Activated naive CD8-positive, alpha-beta T cell treated with anti-CD3 and anti-CD28 coated beads, Interleukin-2, amount 10 ng/mL, durations not matched to agents 7 days and 5 days (primary cell): ENCODE results near the gene ATP1A3. TPM values are rescaled to one million over a fixed set of nuclear protein-coding genes. Genes with fewer than 3 reads are reported as not detected.

Source experiments
- ATAC-seq: fragments of 150-1000 bp; cut with Tn5 transposase; one replicate; pipeline ENCODE4 v1.10.0; 2021; ENCODE audit warnings: low read depth, moderate library complexity
- POLR2A ChIA-PET: fragments of 350-600 bp; sonication (Branson Sonifier 250); formaldehyde crosslinking; loops from one replicate; lab custom pipeline; 2021; ENCODE audit warnings: antibody characterized with exemption; lab: Charles Lee
- DNase-seq: peaks from one replicate; pipeline ENCODE4 v3.0.0; 2021
- H3K27ac Mint-ChIP-seq: one replicate; pipeline ENCODE4 v1.8.0; 2022; ENCODE audit warnings: mild to moderate bottlenecking, mixed read lengths
- H3K27me3 Mint-ChIP-seq: one replicate; pipeline ENCODE4 v1.8.0; 2022; ENCODE audit warnings: mild to moderate bottlenecking, moderate library complexity, mixed read lengths
- H3K36me3 Mint-ChIP-seq: one replicate; pipeline ENCODE4 v1.8.0; 2021; ENCODE audit warnings: mild to moderate bottlenecking, mixed read lengths
- H3K4me1 Mint-ChIP-seq: one replicate; pipeline ENCODE4 v1.8.0; 2021; ENCODE audit warnings: mixed read lengths
- H3K4me3 Mint-ChIP-seq: one replicate; pipeline ENCODE4 v1.8.0; 2022; ENCODE audit warnings: mild to moderate bottlenecking, moderate library complexity, mixed read lengths
- H3K9me3 Mint-ChIP-seq: one replicate; pipeline ENCODE4 v1.8.0; 2021; ENCODE audit warnings: mixed read lengths
- total RNA-seq, 2 experiments: library from RNA; stranded (reverse); gene quantifications; one replicate each; pipeline ENCODE4 v1.2.3, GENCODE V29; 2021

The ATP1A3 gene
- total RNA-seq, 2 experiments from 2014 or later: 4.5 to 7.1 TPM

DNA sequence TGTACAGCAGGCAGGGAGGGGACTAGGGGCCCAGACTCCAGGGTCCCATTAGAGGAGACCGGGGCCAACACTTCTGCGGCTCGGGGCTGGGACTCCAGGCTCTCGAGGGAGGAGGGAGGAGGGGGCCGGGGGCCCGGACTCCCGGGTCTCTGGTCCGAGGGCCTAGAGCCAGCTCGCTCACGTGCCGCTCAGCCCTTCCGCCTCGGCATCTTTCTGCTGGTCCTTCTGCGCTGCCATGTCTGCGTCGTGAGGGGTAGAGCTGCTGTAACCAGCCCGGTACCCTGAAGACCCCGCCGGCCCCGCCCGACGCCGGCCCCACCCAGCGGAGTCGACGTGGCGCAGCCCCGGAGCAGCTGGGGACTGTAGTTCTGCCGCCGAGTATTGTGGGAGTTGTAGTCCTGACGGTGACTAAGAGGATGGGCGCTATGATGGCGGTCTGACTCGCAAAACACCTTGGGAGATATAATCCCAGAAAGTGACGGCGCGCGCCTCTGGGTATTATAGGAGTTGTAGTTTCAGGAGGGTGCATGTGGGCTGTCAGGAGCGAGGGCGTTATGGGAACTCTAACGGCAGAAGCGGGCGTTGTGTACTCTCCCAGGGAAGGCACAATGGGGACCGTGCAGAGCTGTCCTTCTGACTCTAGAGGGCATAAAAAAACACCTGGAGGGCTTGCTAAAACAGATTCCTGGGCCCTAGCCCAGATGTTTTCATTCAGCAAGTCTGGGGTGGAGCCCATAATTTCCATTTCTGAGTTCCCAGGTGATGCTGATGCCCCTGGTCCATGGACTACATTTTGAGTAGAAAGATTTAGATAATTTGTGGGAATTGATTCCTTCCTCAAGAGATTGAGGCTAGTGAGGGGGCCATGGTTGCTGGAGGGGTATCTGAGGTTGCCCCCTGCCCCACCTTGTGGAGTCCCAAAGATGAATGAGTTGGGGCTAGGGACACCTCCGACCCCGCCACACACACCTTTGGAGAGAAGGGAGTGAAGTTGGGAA lies 34.7 kb downstream of the ATP1A3 start, which contains the start of gene RABAC1:
Gene RABAC1 (minus strand): TSS at position 266 of the 998 bp plus-strand sequence. CDS start 29 bp downstream, at position 237.
- DNase-seq: peak; percentile 85
- peak within 1 kb of the TSS; percentile 99 for H3K4me3 Mint-ChIP-seq
- H3K4me1 Mint-ChIP-seq: peaks cover 15% of the 10 kb centered on the region
- POLR2A ChIA-PET: interaction anchor here (1.1 to 4.0 kb wide), 8 partner anchors 14 to 322 kb away, joined by 3 to 25 read pairs (median 6); partner anchors contain the start of genes ERFL and RPS19
- no peaks in the 10 kb centered on the region for H3K27me3 Mint-ChIP-seq
- H3K27ac Mint-ChIP-seq: peak within 1 kb of the TSS; percentile 96
- H3K36me3 Mint-ChIP-seq: no peaks in the 10 kb centered on the region
- H3K9me3 Mint-ChIP-seq: no peaks in the 10 kb centered on the region
- peak; percentile 90 for ATAC-seq

DNA sequence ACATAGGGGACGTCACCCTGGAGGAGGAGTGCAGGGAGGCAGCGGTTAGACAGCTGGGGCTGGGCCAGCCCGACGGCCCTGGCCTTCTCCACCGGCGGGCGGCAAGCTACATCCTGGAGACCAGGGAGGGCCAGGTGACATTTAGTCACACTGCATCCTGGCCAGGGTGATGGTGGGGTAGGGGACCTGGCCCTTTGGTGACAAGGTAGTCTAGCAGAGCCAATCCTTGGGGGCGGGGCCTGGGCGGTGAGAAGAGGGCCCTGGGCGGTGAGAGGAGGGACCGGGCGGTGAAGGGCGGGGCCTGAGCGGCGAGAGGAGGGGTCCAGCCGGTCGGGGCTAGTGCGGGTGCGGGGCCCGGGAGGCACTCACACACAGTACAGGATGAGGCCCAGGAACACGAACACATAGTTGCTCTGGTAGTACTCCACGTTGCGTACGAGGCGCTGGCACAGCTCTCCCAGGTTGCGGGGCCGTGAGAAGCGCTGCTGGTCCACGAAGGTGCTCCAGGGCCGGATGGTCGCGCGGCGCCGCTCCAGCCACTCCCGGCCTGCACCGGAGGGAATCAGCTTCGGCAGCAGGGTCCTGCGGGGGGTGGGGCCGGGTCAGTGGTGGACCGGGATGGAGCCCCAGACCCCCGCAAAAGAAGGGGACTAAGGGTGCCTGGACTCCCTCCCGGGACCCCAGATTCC lies 35.5 kb downstream of the ATP1A3 start:
- H3K27me3 Mint-ChIP-seq: no peaks in the 10 kb centered on the region
- peak overlapping the region; percentile 64 for H3K27ac Mint-ChIP-seq
- no peaks in the 10 kb centered on the region for H3K36me3 Mint-ChIP-seq
- peak; percentile 89 for DNase-seq
- peak overlapping the region; percentile 99 for H3K4me3 Mint-ChIP-seq
- no peaks in the 10 kb centered on the region for H3K9me3 Mint-ChIP-seq
- ATAC-seq: peak; percentile 55
- H3K4me1 Mint-ChIP-seq: peaks cover 15% of the 10 kb centered on the region
- POLR2A ChIA-PET: interaction anchor here (1.1 to 4.0 kb wide), 10 partner anchors 13 to 323 kb away, joined by 3 to 25 read pairs (median 5); partner anchors contain the start of genes CD79A, ERFL and RPS19

DNA sequence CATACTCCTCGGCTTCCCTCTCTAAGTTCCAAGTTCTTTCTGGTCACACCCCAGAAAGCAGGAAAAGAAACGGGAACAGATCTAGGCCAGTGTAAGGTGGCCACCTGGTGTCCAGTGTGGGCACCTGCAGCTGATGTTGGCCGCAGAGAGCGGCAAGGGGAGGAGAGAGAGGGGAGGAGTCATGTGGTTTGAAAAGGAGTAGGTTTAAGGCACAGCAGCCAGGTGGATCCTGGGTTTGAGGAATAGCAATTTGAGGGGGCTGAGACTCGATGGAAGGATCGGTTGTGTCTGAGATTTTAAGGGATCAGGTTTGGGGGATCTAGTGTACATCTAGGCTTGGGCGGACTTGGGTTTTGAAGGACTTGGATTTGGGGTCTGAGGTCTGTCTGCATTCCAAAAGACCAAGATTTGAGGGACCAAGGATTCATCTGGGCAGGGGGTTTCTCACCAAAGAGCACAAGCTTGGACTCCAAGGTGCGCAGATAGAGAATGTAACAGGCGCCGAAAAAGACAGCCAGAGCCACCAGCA lies 36.1 kb downstream of the ATP1A3 start:
- H3K4me3 Mint-ChIP-seq: peak overlapping the region; percentile 99
- ATAC-seq (no peak), DNase-seq (peak; percentile 49)
- H3K9me3 Mint-ChIP-seq: no peaks in the 10 kb centered on the region
- H3K27me3 Mint-ChIP-seq: no peaks in the 10 kb centered on the region
- POLR2A ChIA-PET: interaction anchor here (1.1 to 4.0 kb wide), 6 partner anchors 13 to 98 kb away, joined by 4 to 25 read pairs (median 6); partner anchors contain the start of genes CD79A, ERFL and RPS19
- peaks cover 15% of the 10 kb centered on the region for H3K4me1 Mint-ChIP-seq
- peak overlapping the region; percentile 64 for H3K27ac Mint-ChIP-seq
- H3K36me3 Mint-ChIP-seq: no peaks in the 10 kb centered on the region

DNA sequence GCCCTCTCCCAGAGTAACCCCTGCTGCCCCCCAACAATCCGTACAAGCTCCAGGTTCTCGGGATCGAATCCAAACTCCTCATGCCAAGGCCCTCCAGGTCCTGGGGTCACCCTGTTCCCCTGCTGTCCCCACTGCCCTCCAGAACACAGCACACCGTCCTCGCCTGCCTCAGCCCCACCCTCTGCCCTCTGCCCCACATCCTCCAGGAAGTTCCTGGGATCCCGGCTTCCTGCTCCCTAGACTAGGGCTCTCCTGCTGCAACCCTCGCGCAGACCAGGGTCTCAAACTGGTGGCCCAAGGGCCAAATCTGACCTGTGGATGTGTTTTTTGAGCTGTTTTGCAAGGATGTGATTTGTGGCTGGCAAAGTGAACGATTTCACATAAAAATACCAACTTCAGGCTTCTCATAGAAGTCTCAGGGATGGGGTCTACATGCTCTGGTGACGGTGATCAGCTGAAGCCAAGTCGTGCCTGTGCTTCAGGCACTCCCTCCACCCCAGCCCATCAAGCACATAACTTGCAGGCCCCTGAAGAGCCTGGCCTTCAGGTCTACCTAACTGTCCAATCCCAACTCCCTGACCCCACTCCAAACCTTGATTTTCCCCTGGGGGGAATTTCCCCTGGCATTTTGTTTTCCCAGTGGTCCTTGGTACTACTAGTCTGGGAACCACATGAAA lies 36.7 kb downstream of the ATP1A3 start:
- Mint-ChIP-seq H3K4me1 (peaks cover 15% of the 10 kb centered on the region), H3K27ac (no peak overlapping the region), H3K9me3 (no peaks in the 10 kb centered on the region), H3K4me3 (peak overlapping the region; percentile 99), H3K36me3 (no peaks in the 10 kb centered on the region), H3K27me3 (no peaks in the 10 kb centered on the region)
- POLR2A ChIA-PET: interaction anchor here (0.6 to 4.0 kb wide), 5 partner anchors 16 to 522 kb away, joined by 3 to 25 read pairs (median 5); partner anchors contain the start of genes CD79A and RPS19
- ATAC-seq: no peak
- no peak for DNase-seq

DNA sequence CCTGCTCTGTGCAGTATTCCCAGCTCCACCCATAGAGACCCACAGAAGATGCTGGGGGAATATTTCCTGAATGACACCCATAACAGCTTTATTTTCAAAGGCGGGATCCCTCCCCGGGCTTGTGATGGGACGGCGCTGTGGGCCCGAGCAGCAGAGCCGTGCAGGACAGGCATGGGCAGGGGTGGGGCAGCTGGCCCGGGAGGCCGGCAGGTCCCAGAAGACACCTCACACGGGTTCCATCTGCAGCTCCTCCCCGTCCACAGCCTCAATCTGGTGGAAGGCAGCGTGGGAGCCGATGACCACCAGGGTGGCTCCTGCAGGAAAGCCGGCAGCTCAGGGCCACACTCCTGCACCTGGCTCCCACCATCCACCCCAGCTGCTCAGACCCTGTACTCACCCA lies 37.4 kb downstream of the ATP1A3 start:
- H3K9me3 Mint-ChIP-seq: no peaks in the 10 kb centered on the region
- H3K4me1 Mint-ChIP-seq: peaks cover 17% of the 10 kb centered on the region
- no peak for ATAC-seq
- H3K36me3 Mint-ChIP-seq: no peaks in the 10 kb centered on the region
- H3K4me3 Mint-ChIP-seq: no peak overlapping the region
- no peak for DNase-seq
- H3K27ac Mint-ChIP-seq: no peak overlapping the region
- POLR2A ChIA-PET: interaction anchor here (1.9 to 4.0 kb wide), 3 partner anchors 79 to 96 kb away, joined by 5 to 25 read pairs (median 20); partner anchors contain the start of genes CD79A and RPS19
- H3K27me3 Mint-ChIP-seq: no peaks in the 10 kb centered on the region

DNA sequence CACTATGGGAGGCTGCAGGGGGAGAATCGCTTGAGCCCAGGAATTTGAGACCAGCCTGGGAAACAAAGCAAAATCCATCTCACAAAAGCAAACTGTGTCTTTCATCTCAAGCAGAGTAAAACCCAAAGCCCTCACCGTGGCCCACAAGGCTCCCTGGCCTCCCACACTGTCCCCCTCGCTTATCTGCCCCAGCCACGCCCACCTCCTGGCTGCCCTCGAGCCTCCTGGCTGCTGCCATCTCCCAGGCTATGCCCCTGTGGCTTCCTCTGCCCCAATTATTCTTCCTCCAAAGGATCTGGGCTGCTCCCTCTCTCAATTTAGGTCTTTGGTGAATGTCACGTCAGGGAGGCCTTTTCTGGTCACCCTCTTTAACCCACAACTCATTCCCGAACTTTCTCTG lies 38.5 kb downstream of the ATP1A3 start:
- ATAC-seq (no peak), DNase-seq (no peak)
- POLR2A ChIA-PET: no interaction called here
- Mint-ChIP-seq H3K27ac (peak overlapping the region; percentile 37), H3K36me3 (no peaks in the 10 kb centered on the region), H3K27me3 (no peaks in the 10 kb centered on the region), H3K9me3 (no peaks in the 10 kb centered on the region), H3K4me1 (peaks cover 17% of the 10 kb centered on the region), H3K4me3 (no peak overlapping the region)

DNA sequence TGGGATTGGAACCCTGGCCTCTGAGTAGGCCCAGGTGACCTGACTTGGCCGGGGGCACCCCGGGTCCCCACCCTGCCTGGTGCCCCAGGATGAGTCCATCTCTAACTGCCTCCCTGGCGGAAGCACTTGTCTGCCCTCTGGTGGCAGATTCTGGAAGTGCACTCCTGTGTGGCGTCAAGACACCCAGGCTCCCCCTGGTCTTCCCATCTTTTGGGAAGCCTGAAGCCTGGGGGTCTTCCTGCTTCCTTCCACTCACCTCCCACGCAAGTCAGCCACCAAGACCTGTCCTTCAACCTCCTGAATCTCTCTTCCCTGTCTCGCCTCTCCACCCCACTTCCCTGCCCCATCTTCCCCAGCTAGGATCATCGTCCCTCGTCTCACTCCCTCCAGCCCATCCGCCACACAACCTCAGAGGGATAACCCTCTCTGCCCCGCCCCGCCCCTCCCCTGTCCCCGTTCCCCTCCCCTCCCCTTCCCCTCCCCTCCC lies 42.3 kb downstream of the ATP1A3 start:
- Mint-ChIP-seq H3K27me3 (no peaks in the 10 kb centered on the region), H3K4me3 (no peak overlapping the region), H3K9me3 (no peaks in the 10 kb centered on the region), H3K36me3 (no peaks in the 10 kb centered on the region), H3K27ac (peak overlapping the region; percentile 61), H3K4me1 (peaks cover 12% of the 10 kb centered on the region)
- DNase-seq (peak; percentile 91), ATAC-seq (peak; percentile 80)
- POLR2A ChIA-PET: interaction anchor here (3.2 kb wide), 1 partner anchor 79 kb away, joined by 18 read pairs; no protein-coding TSS in a partner anchor

DNA sequence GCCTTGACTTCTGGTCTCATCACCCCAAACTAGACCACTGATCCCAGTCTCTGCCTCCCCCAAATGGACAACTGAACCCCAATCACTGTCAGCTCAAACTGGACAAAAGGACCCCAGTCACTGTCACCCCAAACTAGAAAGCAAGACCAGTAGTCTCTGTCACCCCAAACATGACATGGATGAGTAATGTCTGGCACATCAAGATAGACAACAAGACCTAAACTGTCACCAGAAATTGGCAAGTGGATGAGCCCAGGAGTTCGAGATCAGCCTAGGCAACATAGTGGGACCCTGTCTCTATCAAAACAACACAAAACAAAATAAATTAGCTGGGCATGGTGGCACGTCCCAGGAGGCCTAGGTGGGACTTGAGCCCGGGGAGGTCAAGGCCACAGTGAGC lies 46.9 kb downstream of the ATP1A3 start:
- H3K27ac Mint-ChIP-seq: peak overlapping the region; percentile 40
- H3K36me3 Mint-ChIP-seq: no peaks in the 10 kb centered on the region
- no peaks in the 10 kb centered on the region for H3K9me3 Mint-ChIP-seq
- no peaks in the 10 kb centered on the region for H3K27me3 Mint-ChIP-seq
- peaks cover 30% of the 10 kb centered on the region for H3K4me1 Mint-ChIP-seq
- POLR2A ChIA-PET: interaction anchor here (2.5 to 3.3 kb wide), 2 partner anchors 71 to 87 kb away, joined by 8 to 28 read pairs; partner anchors contain the start of genes CD79A and RPS19
- no peak for ATAC-seq
- no peak for DNase-seq
- no peak overlapping the region for H3K4me3 Mint-ChIP-seq

DNA sequence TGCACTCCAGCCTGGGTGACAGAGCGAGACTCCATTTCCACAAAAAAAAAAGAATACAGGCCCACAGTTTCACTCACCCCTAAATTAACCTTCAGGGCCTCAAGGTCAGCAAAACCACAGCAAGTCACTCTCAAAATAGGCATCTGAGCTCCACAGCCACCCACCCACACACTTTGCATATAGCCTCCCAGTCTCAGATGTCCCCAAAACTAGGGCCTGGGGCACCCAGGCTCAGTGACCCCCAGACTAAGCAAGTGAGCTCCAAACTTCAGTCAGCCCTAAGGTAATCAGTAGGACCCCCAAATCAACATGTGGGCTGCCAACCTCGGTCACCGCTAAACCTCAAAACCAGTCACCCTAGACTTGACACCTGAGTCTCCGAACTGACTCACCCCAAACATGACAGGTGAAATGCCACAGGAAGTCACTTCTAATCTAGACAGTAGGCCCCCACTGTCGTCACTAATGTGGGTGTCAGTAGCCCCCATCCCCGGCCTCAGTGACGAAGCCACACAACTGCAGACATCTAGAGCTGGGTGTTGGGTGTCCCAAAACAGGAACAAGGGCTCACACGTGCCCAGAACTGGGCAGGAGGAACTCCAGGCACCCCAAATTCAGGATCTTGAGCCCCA lies 48.8 kb downstream of the ATP1A3 start:
- H3K4me1 Mint-ChIP-seq: peaks cover 33% of the 10 kb centered on the region
- peaks cover 8% of the 10 kb centered on the region for H3K27me3 Mint-ChIP-seq

DNA sequence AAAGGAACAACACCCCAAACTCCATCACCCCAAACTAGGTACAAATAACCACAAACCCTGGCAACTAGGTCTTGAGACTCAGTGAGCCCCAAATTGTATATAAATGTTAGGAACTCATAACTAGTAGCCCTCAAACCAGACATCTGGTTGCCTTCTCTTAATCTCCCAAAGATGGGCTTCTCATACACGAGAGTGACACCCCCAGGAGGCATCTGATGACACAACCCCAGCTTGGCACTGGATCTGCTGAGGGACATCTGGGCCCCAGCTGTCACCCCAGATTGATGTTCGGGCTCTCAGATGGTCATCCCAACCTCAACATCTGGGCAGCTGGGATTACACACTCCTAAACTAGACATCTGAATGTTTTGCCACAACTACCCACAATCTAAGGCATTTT lies 49.7 kb downstream of the ATP1A3 start:
- H3K4me1 Mint-ChIP-seq: peaks cover 33% of the 10 kb centered on the region
- H3K27me3 Mint-ChIP-seq: peaks cover 8% of the 10 kb centered on the region
- H3K36me3 Mint-ChIP-seq: no peaks in the 10 kb centered on the region
- no peak overlapping the region for H3K4me3 Mint-ChIP-seq
- no peaks in the 10 kb centered on the region for H3K9me3 Mint-ChIP-seq
- no peak overlapping the region for H3K27ac Mint-ChIP-seq
- POLR2A ChIA-PET: interaction anchor here (0.7 to 4.3 kb wide), 6 partner anchors 13 to 308 kb away, joined by 3 to 40 read pairs (median 6); partner anchors contain the start of gene CD79A
- DNase-seq: no peak
- no peak for ATAC-seq

More for the DNA sequence above, 48.8 kb downstream of the ATP1A3 start:
- H3K27ac Mint-ChIP-seq: peak overlapping the region; percentile 60
- DNase-seq: peak; percentile 82
- POLR2A ChIA-PET: interaction anchor here (0.6 to 4.3 kb wide), 16 partner anchors 8 to 307 kb away, joined by 3 to 40 read pairs (median 6); partner anchors contain the start of genes ARHGEF1, CD79A, RABAC1 and RPS19
- peak overlapping the region; percentile 69 for H3K4me3 Mint-ChIP-seq
- ATAC-seq: peak; percentile 90
- H3K36me3 Mint-ChIP-seq: no peaks in the 10 kb centered on the region
- H3K9me3 Mint-ChIP-seq: no peaks in the 10 kb centered on the region

DNA sequence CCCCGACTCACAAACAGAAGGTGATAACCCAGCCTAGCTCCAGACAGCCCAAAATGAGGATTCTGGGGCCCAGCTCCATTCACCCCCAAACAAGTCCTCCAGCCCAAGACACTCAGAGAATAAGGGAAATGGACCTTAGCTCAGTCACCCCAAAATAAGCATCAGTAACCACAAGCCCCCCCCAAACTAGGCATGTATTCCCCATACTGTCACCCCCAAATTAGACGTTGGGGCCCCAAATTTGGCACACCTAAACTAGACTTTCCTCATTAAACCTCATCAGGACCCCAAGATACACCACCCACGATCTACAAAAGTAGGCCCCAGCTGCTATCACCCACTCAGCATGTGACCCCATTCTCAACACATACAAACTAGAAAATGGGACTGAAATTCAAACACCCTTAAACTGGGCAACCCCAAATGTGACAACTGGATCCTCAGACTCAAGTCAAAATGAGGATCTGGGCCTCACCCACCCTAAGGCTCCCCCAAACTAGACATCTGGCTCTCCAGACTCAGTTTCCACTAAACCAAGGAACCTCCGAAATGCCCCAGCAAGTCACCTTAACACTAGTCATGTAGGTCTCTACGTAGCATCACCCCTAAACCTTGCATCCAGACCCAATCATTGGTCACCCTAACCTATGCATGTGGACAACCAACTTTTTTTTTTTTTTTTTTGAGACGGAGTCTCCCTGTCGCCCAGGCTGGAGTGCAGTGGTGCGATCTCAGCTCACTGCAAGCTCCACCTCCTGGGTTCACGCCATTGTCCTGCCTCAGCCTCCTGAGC lies 52.4 kb downstream of the ATP1A3 start:
- POLR2A ChIA-PET: interaction anchor here (1.1 to 1.3 kb wide), 2 partner anchors 16 to 29 kb away, joined by 4 read pairs; no protein-coding TSS in a partner anchor
- Mint-ChIP-seq H3K9me3 (no peaks in the 10 kb centered on the region), H3K4me3 (peak overlapping the region; percentile 55), H3K36me3 (no peaks in the 10 kb centered on the region), H3K27me3 (peaks cover 13% of the 10 kb centered on the region), H3K4me1 (peaks cover 28% of the 10 kb centered on the region), H3K27ac (no peak overlapping the region)
- no peak for ATAC-seq
- no peak for DNase-seq
